ENCODE measurements around the gene VOPP1.

DNA sequence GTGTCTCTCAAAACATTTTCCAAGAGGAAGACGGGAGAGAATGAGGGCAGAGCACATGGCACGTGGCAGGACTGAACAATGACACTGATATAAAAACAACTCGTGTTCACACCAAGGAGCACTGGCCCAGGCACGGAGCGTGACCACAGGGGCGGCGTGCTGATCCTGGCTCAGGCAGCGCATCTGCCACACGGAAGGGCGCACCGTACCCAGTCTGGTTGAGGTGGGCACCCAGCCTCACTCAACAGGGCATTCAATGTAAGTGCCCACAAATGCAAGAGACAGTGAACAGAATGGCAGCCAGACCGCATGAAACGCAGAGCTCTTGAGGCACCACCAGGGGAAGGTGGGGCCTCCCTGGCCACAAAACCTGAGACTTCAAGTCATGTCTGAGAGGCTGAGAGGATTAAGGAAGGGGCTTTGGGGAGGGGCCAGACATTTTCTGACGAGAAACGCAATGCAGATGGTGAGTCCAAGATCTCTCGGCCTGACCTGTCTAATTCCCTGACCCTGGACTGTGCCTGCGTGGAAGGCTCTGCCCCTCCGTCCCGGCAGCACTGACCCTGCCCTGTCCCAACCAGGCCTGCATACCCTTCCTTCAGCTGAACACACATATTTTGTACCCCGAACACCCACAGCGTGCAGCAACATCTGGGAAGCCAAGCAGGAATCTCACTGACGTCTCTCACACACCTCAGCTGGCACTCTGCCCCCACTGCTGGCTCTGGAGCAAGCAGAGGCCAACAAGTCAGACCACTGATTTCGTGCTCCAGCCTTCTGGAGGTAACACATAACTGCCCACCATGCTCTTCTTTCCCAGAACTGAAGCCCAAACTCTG is 35.5 kb downstream of the VOPP1 start:
- TF ChIP-seq TARDBP (IDR thresholded peaks at IDR 0.05; ENCODE audit: borderline replicate concordance) (no peak), TBL1XR1 (IDR thresholded peaks at IDR 0.05; ENCODE audit: low read depth, low read length) (no peak), HDAC2 (IDR thresholded peaks at IDR 0.05) (no peak), HSF1 (IDR thresholded peaks at IDR 0.05; ENCODE audit: low read depth, low read length) (no peak), MYC (IDR thresholded peaks at IDR 0.05; ENCODE audit: insufficient read depth, insufficient read length, insufficient replicate concordance, low read length, severe bottlenecking) (peak; percentile 79), SMC3 (IDR thresholded peaks at IDR 0.05; ENCODE audit: borderline replicate concordance, low read length) (no peak), KDM1A (IDR thresholded peaks at IDR 0.05; ENCODE audit: borderline replicate concordance) (no peak)
- TF ChIP-seq, protein P1, sequence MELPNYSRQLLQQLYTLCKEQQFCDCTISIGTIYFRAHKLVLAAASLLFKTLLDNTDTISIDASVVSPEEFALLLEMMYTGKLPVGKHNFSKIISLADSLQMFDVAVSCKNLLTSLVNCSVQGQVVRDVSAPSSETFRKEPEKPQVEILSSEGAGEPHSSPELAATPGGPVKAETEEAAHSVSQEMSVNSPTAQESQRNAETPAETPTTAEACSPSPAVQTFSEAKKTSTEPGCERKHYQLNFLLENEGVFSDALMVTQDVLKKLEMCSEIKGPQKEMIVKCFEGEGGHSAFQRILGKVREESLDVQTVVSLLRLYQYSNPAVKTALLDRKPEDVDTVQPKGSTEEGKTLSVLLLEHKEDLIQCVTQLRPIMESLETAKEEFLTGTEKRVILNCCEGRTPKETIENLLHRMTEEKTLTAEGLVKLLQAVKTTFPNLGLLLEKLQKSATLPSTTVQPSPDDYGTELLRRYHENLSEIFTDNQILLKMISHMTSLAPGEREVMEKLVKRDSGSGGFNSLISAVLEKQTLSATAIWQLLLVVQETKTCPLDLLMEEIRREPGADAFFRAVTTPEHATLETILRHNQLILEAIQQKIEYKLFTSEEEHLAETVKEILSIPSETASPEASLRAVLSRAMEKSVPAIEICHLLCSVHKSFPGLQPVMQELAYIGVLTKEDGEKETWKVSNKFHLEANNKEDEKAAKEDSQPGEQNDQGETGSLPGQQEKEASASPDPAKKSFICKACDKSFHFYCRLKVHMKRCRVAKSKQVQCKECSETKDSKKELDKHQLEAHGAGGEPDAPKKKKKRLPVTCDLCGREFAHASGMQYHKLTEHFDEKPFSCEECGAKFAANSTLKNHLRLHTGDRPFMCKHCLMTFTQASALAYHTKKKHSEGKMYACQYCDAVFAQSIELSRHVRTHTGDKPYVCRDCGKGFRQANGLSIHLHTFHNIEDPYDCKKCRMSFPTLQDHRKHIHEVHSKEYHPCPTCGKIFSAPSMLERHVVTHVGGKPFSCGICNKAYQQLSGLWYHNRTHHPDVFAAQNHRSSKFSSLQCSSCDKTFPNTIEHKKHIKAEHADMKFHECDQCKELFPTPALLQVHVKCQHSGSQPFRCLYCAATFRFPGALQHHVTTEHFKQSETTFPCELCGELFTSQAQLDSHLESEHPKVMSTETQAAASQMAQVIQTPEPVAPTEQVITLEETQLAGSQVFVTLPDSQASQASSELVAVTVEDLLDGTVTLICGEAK (IDR thresholded peaks at IDR 0.05; ENCODE audit: borderline replicate concordance), result no peak
- TF ChIP-seq, protein P2, sequence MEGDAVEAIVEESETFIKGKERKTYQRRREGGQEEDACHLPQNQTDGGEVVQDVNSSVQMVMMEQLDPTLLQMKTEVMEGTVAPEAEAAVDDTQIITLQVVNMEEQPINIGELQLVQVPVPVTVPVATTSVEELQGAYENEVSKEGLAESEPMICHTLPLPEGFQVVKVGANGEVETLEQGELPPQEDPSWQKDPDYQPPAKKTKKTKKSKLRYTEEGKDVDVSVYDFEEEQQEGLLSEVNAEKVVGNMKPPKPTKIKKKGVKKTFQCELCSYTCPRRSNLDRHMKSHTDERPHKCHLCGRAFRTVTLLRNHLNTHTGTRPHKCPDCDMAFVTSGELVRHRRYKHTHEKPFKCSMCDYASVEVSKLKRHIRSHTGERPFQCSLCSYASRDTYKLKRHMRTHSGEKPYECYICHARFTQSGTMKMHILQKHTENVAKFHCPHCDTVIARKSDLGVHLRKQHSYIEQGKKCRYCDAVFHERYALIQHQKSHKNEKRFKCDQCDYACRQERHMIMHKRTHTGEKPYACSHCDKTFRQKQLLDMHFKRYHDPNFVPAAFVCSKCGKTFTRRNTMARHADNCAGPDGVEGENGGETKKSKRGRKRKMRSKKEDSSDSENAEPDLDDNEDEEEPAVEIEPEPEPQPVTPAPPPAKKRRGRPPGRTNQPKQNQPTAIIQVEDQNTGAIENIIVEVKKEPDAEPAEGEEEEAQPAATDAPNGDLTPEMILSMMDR (IDR thresholded peaks at IDR 0.05 in 2 of 3, conservative IDR thresholded peaks at IDR 0.05 in 1 of 3; ENCODE audit: control insufficient read depth in 2 of 3, extremely low read depth in 1 of 3, insufficient read depth in 1 of 3, low read depth in 3 of 3, low read length in 3 of 3), result peak in 2 of 3 experiments; percentile 17 to 31; a peak in 2 of 6 replicates
